GM10248 (cell line): ENCODE data around the gene TCTA.

ENCODE experiments used
- CTCF ChIA-PET: fragments of 300-600 bp; sonication (Branson Sonifier 250); formaldehyde crosslinking; extraction: SDS; loops from one replicate; lab custom pipeline; 2021; ENCODE audit warnings: antibody characterized with exemption; lab: Yijun Ruan, JAX
- POLR2A ChIA-PET: fragments of 350-650 bp; sonication (Branson Sonifier 250); formaldehyde crosslinking; extraction: SDS; loops from one replicate; lab custom pipeline; 2020; ENCODE audit warnings: antibody characterized with exemption; lab: Yijun Ruan, JAX
- DNase-seq: peaks from one replicate; pipeline ENCODE4 v3.0.0; 2012; ENCODE audit errors: extremely low spot score
- TF ChIP-seq, protein P1 (sequence below): IDR thresholded peaks from 2 replicates; pipeline ENCODE4 v1.5.1; 2012; ENCODE audit warnings: mild to moderate bottlenecking, low read depth; ENCODE audit errors: extremely low read depth, missing control alignments, control extremely low read depth

TCTA gene

GRCh38 chr3:49378249-49378895 is 33.9 kb upstream of the TCTA start:
- POLR2A ChIA-PET: no interaction called here
- CTCF ChIA-PET: interaction anchor here (3.2 kb wide), 1 partner anchor 38 kb away, joined by 9 read pairs; the partner anchor contains the start of gene USP4
- DNase-seq: no peak
- TF ChIP-seq, protein P1, sequence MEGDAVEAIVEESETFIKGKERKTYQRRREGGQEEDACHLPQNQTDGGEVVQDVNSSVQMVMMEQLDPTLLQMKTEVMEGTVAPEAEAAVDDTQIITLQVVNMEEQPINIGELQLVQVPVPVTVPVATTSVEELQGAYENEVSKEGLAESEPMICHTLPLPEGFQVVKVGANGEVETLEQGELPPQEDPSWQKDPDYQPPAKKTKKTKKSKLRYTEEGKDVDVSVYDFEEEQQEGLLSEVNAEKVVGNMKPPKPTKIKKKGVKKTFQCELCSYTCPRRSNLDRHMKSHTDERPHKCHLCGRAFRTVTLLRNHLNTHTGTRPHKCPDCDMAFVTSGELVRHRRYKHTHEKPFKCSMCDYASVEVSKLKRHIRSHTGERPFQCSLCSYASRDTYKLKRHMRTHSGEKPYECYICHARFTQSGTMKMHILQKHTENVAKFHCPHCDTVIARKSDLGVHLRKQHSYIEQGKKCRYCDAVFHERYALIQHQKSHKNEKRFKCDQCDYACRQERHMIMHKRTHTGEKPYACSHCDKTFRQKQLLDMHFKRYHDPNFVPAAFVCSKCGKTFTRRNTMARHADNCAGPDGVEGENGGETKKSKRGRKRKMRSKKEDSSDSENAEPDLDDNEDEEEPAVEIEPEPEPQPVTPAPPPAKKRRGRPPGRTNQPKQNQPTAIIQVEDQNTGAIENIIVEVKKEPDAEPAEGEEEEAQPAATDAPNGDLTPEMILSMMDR: no peak

DNA sequence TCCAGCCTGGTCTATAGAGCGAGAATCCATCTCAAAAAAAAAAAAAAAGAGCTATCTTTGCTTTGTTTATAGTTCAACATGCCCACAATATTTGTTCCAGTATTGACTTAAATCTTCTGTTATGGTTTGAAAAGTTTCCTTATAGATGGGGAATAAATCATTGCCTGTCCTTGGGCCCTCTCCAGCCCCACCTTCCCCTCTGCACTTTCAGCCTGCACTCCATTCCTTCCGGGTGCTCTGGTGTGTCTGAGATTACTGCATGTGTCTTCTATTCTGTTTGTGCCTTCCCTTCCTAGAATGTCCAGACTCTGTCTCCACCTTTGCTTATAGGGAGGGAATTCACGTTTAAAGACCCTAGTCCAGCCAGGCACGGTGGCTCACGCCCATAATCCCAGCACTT is 28.8 kb upstream of the TCTA start:
- ChIA-PET POLR2A (interaction anchor here (0.5 kb wide), 1 partner anchor 24 kb away, joined by 3 read pairs; no protein-coding TSS in a partner anchor), CTCF (no interaction called here)
- DNase-seq: no peak
- TF ChIP-seq, protein P1: no peak

DNA sequence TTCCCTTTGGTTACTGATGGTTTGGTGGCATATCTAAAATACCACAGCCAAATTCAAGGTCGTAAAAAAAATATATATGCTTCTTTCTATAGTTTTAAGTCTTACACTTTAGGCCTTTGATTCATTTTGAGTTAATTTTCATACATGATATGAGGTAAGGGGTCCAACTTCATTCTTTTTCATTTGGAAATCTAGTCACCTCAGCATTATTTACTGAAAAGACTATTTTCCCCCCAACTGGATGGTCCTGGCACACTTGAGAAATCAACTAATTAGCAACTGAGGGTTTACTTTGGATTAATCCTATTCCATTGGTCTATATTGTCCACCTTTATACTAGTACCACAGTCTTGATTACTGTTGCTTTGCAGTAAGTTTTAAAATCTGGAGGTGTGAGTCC is 26.6 kb upstream of the TCTA start:
- TF ChIP-seq, protein P1: no peak
- ChIA-PET CTCF (interaction anchor here (1.8 kb wide), 1 partner anchor 63 kb away, joined by 4 read pairs; no protein-coding TSS in a partner anchor), POLR2A (no interaction called here)
- no peak for DNase-seq

- TF ChIP-seq, protein P1: no peak
- ChIA-PET CTCF (interaction anchor here (1.8 kb wide), 1 partner anchor 63 kb away, joined by 4 read pairs; no protein-coding TSS in a partner anchor), POLR2A (no interaction called here)
- DNase-seq: no peak
Measured at GRCh38 chr3:49386056-49386756, 26.0 kb upstream of the TCTA start.

GRCh38 chr3:49387721-49388120 is 24.5 kb upstream of the TCTA start:
- no peak for DNase-seq
- CTCF ChIA-PET: interaction anchor here (1.2 to 1.8 kb wide), 3 partner anchors 13 to 61 kb away, joined by 3 to 8 read pairs (median 4); partner anchors contain the start of gene USP4

DNA sequence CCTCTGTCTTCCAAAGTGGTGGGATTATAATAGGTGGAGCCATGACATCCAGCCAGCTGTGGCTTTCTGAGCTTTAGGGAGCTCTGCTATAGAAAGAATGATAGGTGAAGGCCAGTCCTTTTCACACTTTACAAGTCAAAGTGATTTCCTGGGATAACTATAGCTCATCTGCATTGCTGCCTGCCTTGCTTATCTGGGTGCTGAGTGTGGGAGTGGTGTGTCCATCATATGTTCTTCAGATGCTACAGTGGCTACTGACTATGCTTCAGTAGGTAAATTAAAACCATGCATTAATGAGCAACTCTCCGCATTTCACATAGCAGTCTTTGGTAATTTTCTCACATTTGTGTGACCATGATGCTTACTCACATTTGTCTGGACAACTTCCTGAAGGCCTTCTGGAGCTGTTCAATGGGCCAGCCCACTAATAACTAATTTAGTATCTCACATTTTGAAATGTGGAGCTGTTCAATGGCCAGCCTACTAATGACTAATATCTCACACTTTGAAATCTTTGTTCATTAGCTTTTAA is 23.9 kb upstream of the TCTA start:
- ChIA-PET POLR2A (interaction anchor here (0.7 to 1.0 kb wide), 2 partner anchors 24 to 48 kb away, joined by 3 read pairs; partner anchors contain the start of genes RHOA and TCTA), CTCF (interaction anchor here (0.8 to 1.6 kb wide), 5 partner anchors 9 to 49 kb away, joined by 3 to 8 read pairs (median 5); partner anchors contain the start of gene USP4)
- no peak for DNase-seq
- TF ChIP-seq, protein P1: no peak

More at GRCh38 chr3:49387721-49388120, 24.5 kb upstream of the TCTA start:
- POLR2A ChIA-PET: no interaction called here
- TF ChIP-seq, protein P1: no peak
